SU-DHL-6 (cell line): ENCODE measurements around the gene KIF13A.

Experiments
- H2AFZ ChIP-seq: fragments of 200-600 bp; sonication (generic); 2 replicates; pipeline ENCODE4 v1.6.1; 2014; ENCODE audit warnings: low read depth, mild to moderate bottlenecking, moderate library complexity, mixed read lengths, antibody characterized with exemption, low read length; ENCODE audit not compliant: severe bottlenecking
- H3F3A ChIP-seq: fragments of 200-600 bp; shearing (Covaris generic); 2 replicates; pipeline ENCODE4 v1.6.0; 2016; ENCODE audit warnings: antibody characterized with exemption, mild to moderate bottlenecking; ENCODE audit not compliant: insufficient read depth
- H3K27ac ChIP-seq: fragments of 200-600 bp; sonication (generic); 2 replicates; pipeline ENCODE4 v1.5.1; 2016; ENCODE audit warnings: low read depth, mild to moderate bottlenecking, low read length, moderate library complexity, mixed read lengths
- H3K27me3 ChIP-seq: fragments of 200-600 bp; sonication (generic), shearing (Covaris generic); 2 replicates; pipeline ENCODE4 v1.6.0; 2014; ENCODE audit warnings: mild to moderate bottlenecking, low read length
- H3K36me3 ChIP-seq: fragments of 200-600 bp; sonication (generic); 2 replicates; pipeline ENCODE4 v1.6.1; 2014; ENCODE audit warnings: mild to moderate bottlenecking, low read length, mixed read lengths
- H3K4me2 ChIP-seq: fragments of 300-600, 200-600 bp; shearing (Covaris generic), sonication (generic); 2 replicates; pipeline ENCODE4 v1.6.0; 2014; ENCODE audit warnings: low read length, low read depth, mild to moderate bottlenecking; ENCODE audit not compliant: poor library complexity, severe bottlenecking
- H3K4me3 ChIP-seq: fragments of 200-600 bp; sonication (generic); 2 replicates; pipeline ENCODE4 v1.5.1; 2014; ENCODE audit warnings: antibody characterized with exemption, low read length, mild to moderate bottlenecking, mixed read lengths; ENCODE audit not compliant: insufficient read depth, poor library complexity, severe bottlenecking
- H3K79me2 ChIP-seq: fragments of 200-600 bp; sonication (generic); 2 replicates; pipeline ENCODE4 v1.6.1; 2014; ENCODE audit warnings: mild to moderate bottlenecking, low read length, moderate library complexity; ENCODE audit not compliant: insufficient read depth
- H3K9ac ChIP-seq: fragments of 200-600 bp; sonication (generic); 2 replicates; pipeline ENCODE4 v1.7.0; 2014; ENCODE audit warnings: mild to moderate bottlenecking, low read length
- H3K9me2 ChIP-seq: fragments of 200-600 bp; sonication (generic); replicated peaks from 2 replicates; pipeline ENCODE4 v1.6.1; 2014; ENCODE audit warnings: low read length; ENCODE audit not compliant: insufficient read depth
- H3K9me3 ChIP-seq: fragments of 200-600 bp; sonication (generic); 2 replicates; pipeline ENCODE4 v1.6.1; 2014; ENCODE audit warnings: low read length, mixed read lengths; ENCODE audit not compliant: insufficient read depth
- H4K20me1 ChIP-seq: fragments of 200-600 bp; sonication (generic); 2 replicates; pipeline ENCODE4 v1.6.1; 2014; ENCODE audit warnings: low read depth, mild to moderate bottlenecking, antibody characterized with exemption, low read length, moderate library complexity, mixed read lengths
- EZH2phosphoT487 ChIP-seq: fragments of 200-600 bp; sonication (generic), shearing (Covaris generic); conservative IDR thresholded peaks from 2 replicates; pipeline ENCODE4 v1.6.1; 2018; ENCODE audit warnings: mild to moderate bottlenecking, antibody characterized with exemption, low read length, moderate library complexity, mixed read lengths
- TF ChIP-seq, protein P1 (sequence below): fragments of 200-600 bp; sonication (generic); IDR thresholded peaks from one replicate; pipeline ENCODE4 v1.5.1; 2017; ENCODE audit warnings: antibody characterized with exemption, mild to moderate bottlenecking, low read length, moderate library complexity; ENCODE audit not compliant: insufficient read depth, poor library complexity, severe bottlenecking

The KIF13A gene

DNA sequence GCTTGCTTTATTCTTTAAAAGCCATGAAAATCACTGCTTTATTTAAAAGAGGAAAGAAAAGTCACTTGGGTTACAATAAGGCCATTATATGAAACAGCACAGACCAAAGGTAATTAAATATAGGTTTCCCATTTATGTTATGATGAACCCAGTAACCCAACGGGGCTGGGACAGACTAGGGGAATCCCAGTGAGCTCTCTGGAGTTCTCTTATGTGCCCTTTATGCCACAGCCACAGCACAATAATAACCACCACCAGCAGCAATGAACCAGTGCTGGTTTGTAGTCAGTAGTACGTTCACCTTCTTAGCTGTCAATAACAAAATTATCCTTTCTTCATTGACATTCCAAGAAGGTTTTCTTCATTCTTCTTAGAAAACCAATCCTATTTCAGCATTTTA, 87.4 kb downstream of the KIF13A start:
- no peak overlapping the region for H3K4me2 ChIP-seq
- H3K9ac ChIP-seq, result no peak overlapping the region
- no peaks in the 10 kb centered on the region for H3K79me2 ChIP-seq
- H2AFZ ChIP-seq, result no peak overlapping the region
- peaks cover 10% of the 10 kb centered on the region; the same call in 1 of the 2 replicates for H3K9me3 ChIP-seq
- H3K9me2 ChIP-seq, result no peaks in the 10 kb centered on the region
- no peak overlapping the region for H3K27ac ChIP-seq
- TF ChIP-seq, protein P1, sequence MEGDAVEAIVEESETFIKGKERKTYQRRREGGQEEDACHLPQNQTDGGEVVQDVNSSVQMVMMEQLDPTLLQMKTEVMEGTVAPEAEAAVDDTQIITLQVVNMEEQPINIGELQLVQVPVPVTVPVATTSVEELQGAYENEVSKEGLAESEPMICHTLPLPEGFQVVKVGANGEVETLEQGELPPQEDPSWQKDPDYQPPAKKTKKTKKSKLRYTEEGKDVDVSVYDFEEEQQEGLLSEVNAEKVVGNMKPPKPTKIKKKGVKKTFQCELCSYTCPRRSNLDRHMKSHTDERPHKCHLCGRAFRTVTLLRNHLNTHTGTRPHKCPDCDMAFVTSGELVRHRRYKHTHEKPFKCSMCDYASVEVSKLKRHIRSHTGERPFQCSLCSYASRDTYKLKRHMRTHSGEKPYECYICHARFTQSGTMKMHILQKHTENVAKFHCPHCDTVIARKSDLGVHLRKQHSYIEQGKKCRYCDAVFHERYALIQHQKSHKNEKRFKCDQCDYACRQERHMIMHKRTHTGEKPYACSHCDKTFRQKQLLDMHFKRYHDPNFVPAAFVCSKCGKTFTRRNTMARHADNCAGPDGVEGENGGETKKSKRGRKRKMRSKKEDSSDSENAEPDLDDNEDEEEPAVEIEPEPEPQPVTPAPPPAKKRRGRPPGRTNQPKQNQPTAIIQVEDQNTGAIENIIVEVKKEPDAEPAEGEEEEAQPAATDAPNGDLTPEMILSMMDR, result no peak
- TF ChIP-seq EZH2phosphoT487, result no peak
- no peaks in the 10 kb centered on the region for H3F3A ChIP-seq
- no peaks in the 10 kb centered on the region for H3K36me3 ChIP-seq
- no peaks in the 10 kb centered on the region for H4K20me1 ChIP-seq
- H3K27me3 ChIP-seq, result 0 out of 2 replicates have a peak, but pooled peaks cover 3% of the 10 kb centered on the region
- no peak overlapping the region for H3K4me3 ChIP-seq

GRCh38 chr6:17899491-17899890, 87.9 kb downstream of the KIF13A start:
- Histone ChIP-seq H4K20me1 (no peaks in the 10 kb centered on the region), H3F3A (no peaks in the 10 kb centered on the region), H3K79me2 (no peaks in the 10 kb centered on the region), H3K9ac (no peak overlapping the region), H3K27me3 (0 out of 2 replicates have a peak, but pooled peaks cover 3% of the 10 kb centered on the region), H3K4me3 (no peak overlapping the region), H3K27ac (no peak overlapping the region), H3K9me2 (no peaks in the 10 kb centered on the region), H3K36me3 (no peaks in the 10 kb centered on the region), H3K4me2 (no peak overlapping the region), H2AFZ (no peak overlapping the region), H3K9me3 (peaks cover 16% of the 10 kb centered on the region; the same call in 1 of the 2 replicates)
- TF ChIP-seq EZH2phosphoT487, result no peak
- TF ChIP-seq, protein P1, result no peak

GRCh38 chr6:17897681-17898080, 89.8 kb downstream of the KIF13A start:
- no peak overlapping the region for H3K9ac ChIP-seq
- H3K27me3 ChIP-seq, result 0 out of 2 replicates have a peak, but pooled peaks cover 3% of the 10 kb centered on the region
- no peaks in the 10 kb centered on the region for H3K9me2 ChIP-seq
- H3K4me3 ChIP-seq, result no peak overlapping the region
- H3K27ac ChIP-seq, result no peak overlapping the region
- H3K79me2 ChIP-seq, result no peaks in the 10 kb centered on the region
- no peak overlapping the region for H2AFZ ChIP-seq
- H3K9me3 ChIP-seq, result peaks cover 17% of the 10 kb centered on the region; the same call in 1 of the 2 replicates
- no peak overlapping the region for H3K4me2 ChIP-seq
- no peaks in the 10 kb centered on the region for H3K36me3 ChIP-seq
- H4K20me1 ChIP-seq, result no peaks in the 10 kb centered on the region
- H3F3A ChIP-seq, result no peaks in the 10 kb centered on the region
- no peak for TF ChIP-seq EZH2phosphoT487
- TF ChIP-seq, protein P1, result no peak
